GM19455 (cell line): ENCODE data around the gene CD96.
"Not testable (repeated sequence)": the region's sequence is repeated elsewhere in the genome, so short reads cannot be mapped to it uniquely, and the experiment has no call there.

Source experiments
- ATAC-seq: cut with Tn5 transposase; IDR thresholded peaks from one replicate; pipeline ENCODE4 v1.9.1; 2021; ENCODE audit not compliant: unreplicated experiment

The CD96 gene

GRCh38 chr3:111618945-111619344, 76.9 kb downstream of the CD96 start:
- ATAC-seq = no peak

DNA sequence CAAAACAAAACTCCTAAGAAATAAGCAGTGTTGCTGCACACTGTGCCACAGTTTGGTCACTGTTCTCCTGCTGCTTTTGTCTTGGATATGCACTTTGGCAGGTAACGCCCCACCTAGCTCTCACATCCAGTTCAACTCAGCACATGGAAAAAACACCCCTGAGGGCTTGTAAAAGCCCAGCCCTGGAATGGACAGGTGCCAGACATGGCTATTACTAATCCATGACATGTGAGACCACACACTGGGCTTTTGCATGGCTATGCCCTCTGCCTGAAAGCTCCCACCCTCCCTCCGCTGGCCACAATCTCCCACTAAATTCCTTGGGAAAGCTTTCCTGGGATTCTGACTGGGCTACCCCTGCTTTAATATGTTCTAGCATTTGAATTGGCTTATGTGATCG, 77.8 kb downstream of the CD96 start:
- no peak for ATAC-seq

DNA sequence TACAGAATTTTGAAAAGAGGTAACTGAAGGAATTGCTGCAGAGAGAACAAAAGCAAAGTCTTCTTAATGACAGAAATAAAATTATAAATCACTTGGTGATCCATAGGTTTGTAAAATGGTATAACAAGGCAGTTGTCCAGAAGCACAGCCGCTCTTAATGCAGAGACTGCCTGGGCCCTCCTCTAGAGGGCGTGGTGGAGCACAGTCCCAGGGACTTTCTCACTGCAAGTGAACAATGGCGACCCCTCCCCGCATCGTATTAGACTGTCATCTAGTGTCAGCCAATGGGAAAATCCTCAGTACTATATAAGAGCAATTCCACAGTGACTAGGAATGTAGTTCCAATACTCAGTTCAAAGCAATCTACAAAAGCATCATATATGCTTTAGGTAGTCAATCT, 79.5 kb downstream of the CD96 start:
- ATAC-seq = no peak

DNA sequence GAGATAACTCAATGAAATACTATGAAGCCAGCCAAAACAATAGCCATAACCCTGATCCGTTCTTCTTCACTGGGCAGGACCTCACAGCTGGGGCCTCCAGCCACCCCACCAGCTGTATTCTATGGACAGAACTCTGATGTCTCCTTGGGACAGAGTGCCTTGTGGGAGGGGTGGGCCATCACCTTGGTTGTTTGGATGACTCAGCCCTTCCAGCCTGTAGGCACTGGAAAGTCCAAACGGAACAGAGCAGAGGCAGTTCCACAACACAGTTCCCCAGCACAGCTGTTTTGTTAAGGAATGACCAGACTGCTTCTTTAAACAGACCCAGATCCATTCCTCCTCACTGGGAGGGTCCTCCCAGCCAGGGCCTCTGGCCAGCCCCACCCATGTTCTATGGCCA, 85.1 kb downstream of the CD96 start:
- ATAC-seq = no peak

- not testable (repeated sequence) for ATAC-seq
Measured at GRCh38 chr3:111629018-111629417, 87.0 kb downstream of the CD96 start.

DNA sequence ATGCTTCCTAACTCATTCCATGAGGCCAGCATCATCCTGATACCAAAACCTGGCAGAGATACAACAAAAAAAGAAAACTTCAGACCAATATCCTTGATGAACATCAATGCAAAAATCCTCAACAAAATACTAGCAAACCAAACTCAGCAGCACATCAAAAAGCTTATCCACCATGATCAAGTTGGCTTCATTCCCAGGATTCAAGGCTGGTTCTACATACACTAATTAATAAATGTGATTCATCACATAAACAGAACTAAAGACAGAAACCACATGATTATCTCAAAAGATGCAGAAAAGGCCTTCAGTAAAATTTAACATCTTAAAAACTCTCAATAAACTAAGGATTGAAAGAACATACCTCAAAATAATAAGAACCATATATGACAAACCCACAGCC, 88.6 kb downstream of the CD96 start:
- ATAC-seq = not testable (repeated sequence)

DNA sequence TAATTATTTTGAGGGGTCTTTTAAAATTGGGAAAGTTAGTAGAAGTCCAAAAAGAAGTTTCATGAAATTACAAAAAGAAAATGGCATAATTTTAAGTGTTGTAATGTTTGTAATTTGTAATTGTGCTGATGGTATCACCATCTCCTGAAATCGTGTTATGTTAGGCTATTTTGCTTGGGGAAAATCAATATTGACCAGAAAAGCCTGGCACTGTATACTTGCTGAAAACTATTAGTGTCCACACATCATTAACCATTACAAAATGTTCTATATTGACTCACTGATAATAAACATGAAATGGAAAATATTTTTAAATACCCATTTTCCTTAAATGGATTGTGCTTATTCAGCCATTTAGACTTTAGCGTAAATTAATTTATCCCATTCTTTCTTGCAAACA, 93.4 kb downstream of the CD96 start:
- no peak for ATAC-seq

- no peak for ATAC-seq
Measured at GRCh38 chr3:111636366-111636885, 94.4 kb downstream of the CD96 start.

- ATAC-seq = no peak
Measured at GRCh38 chr3:111639316-111639715, 97.3 kb downstream of the CD96 start.

GRCh38 chr3:111648991-111649579, 107.1 kb downstream of the CD96 start:
- ATAC-seq = no peak

DNA sequence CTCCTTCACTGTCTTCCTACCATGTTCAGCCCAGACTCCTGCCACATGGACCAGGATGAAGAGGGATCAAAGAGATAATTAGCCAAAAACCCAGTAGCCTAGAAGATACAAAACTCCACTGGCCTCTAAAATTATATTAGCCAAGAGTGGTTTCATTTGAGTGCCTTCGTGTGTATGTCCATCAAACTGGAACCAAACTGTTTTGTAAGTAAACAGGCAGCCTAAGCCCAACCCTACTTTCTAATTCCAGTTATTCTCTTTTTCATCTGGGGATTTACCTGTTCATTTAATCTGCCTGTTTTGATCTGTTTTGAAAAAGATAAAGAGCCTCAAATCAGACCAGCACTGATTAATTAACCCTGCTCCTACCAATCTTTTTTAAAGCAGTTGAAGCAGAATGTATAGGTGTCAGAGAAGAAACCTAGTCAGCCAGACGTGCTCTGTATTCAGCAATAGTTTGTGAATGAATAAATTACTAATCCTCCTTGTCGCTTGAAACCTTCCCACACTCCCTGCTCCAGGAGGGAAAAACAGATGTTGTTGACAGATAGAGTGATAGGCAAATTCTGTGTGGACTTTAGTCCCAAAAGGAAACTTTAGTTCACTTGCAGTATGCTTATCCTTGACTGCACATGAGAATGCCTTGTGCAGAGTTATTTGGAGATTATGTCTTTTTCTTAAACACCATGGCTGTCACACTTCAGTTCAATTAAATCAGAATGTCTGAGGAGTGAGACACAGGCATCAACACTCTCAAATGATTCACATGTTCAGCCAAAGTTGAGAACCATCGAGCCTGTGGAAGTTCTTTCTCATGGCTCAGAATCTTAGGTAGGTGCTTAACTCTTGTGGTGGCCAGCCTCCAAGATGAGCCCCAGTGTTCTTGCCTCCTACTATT, 108.6 kb downstream of the CD96 start:
- ATAC-seq = no peak

DNA sequence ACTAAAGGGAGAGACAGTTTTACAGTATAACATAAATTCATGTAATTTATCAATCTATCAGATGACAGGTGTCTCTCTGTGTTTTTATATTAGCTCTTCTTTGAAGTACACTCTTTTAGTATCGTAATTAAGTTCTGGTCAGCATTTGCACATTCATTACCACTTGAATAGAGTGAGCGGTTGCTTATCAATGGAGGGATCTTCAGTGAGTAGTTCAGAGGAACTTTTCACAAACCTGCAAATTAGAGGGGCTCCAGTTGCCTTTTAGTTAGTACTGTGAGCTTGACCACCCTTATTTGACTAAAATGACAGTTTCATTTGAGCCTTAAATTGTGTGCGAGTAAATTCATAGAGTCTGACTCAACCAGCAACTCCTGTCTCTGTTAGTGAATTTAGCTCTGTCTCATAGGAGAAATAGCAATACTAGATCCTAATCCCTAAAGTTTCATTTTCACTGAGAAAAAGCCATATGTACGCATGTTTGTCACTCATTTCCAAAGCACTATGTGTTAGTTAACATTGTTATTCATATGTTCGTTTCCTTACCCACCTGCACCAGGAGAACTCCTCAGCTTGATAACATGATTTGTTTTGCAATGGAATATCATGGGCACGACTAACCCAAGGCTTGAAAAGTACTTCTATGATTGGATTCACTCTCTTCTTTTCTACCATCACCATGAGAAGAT, 110.6 kb downstream of the CD96 start:
- ATAC-seq = no peak

GRCh38 chr3:111653766-111654165, 111.8 kb downstream of the CD96 start:
- ATAC-seq = no peak

- no peak for ATAC-seq
Measured at GRCh38 chr3:111662012-111662411, 120.0 kb downstream of the CD96 start.

GRCh38 chr3:111662907-111663306, 120.9 kb downstream of the CD96 start:
- no peak for ATAC-seq

GRCh38 chr3:111666041-111666735, 124.2 kb downstream of the CD96 start:
- no peak for ATAC-seq

DNA sequence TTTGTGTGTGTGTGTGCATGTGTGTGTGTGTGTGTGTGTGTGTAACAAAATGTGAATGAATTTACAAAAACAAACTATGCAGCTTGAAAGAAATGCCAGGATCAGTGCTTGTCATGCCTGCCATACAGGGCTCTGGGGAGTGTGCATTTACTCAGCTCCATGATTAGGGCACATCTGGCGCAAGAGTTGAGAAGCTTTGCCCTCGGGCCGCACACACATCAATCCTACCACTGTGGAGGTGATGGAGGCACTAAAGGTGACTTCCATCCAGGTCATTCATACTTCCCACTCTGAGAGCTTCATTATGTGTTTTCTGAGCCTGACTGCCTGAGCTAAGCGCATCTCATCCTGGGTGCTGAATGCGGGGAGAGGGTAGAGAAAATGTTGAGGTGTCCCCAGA, 125.2 kb downstream of the CD96 start:
- ATAC-seq = no peak

DNA sequence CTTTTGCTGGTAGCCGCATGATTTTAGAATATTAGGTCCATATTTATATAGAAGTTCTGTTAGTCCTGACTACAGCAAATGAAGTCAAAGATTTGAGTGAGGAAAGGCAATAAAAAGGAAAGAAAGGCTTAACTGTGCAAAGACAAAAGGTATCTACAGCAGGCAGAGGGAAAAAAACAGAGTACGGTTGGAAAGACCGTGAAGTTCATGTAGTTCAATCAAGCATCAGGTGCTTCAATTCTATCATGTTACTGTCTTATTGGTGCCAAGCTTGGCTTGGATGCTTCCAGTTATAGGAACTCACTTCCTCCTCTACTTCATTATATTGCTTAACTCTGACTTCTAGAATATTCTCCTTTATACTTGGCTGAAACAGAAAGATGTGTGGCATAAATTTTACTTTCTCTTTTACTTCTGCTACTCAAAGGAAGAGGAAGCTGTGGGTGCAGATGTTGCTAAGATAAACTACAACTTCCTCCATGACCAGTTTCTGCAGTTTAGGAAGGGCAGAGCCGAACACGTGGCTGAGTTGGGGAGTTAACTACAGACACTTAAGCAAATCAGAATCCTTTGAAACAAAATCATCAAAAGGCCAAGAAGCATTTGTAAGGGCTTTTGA, 125.7 kb downstream of the CD96 start:
- ATAC-seq = peak; percentile 99

DNA sequence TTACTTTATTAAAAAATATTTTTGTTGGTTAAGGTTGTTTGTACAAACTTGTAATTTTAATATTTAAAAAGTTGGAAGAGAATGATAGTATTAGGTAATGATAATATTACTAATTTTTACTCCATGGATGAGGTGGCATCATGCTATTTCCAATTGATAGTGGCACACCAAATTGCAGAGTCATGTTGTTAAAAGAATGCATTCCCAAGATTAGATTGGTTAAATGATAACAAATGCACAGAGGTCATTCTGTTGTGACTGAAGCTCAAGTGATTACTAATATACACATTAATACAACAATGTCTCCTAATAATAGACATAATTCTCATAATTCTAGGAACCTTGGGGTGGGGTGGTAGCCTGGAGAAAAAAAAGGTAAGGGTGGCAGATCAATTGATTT, 126.3 kb downstream of the CD96 start:
- no peak for ATAC-seq

DNA sequence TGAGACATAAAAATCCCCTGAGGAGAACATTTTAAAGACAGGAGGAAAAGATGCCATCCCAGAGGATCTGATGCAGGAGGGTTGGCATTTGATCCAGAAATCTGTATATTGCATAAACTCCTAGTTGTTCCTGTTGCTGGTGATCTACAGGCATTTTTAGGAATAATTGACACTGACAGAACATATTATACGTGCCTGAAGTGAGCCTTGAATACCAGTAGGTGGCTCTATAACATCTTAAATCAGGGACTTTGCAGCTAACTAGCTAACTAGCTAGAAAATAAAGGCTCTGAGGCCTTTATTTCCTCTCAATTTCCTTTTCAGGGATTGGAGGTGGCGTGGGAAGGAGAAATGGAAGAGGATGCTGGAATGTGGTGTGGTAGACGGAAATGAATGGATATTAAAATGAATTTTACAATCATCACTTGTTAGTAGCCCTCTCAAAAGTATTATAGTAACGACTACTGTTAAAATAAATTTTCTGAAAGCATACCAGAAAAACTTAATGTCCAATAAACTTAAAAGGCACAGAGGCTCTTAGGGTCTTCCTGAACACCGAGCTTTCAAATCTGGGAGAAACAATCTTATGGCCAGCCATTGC, 127.0 kb downstream of the CD96 start:
- no peak for ATAC-seq
